NCI-H2171 (cell line): ENCODE results near the gene AFAP1L2.
"Not testable (repeated sequence)": the region's sequence is repeated elsewhere in the genome, so short reads cannot be mapped to it uniquely, and the experiment has no call there.

Source experiments
- DNase-seq: peaks from one replicate; lab custom pipeline; 2025; lab: John Stamatoyannopoulos, UW

AFAP1L2 gene

DNA sequence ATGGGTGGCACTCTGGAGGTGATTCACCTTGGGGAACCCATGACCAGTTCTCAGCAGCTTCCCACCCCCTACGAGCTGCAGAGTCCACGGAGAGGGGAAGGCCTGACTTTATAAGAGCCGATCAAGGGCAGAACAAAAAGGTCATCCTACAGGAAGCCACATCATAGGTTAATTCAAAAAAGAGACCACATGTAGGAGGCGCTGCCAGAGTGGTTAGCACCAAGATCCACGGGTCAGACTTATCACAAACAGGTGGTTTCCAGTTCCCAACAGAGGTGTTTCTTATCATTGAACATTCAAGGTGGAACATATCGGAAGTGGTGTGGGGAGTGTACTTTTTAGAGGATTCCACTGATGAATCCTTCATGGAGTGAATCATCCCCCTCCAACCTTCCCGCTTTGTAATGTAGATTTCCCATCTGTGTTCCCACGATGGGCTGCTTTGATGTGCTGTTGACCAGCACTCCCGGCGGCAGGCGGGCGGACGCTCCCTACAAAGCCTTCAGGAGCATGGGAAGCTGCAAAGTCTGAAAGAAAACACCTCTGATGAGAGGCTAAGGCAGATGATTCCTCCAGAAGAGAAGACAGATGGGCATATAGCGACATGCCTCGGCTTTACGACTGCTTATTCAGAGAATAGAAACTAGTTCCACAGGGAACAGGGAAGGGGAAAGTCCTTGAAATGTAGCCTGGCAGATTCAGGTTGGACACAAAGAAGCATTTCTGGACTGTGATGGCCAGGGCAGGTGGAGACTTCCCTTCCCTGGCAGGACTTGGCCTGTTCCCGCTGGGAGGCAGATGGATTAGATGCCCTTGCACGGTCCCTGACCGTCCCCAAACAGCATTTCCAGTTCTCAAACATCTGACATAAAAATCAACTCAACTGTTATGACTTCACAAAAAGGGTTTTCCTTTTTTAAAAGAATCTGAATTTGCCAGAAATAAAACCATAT is 66.5 kb downstream of the AFAP1L2 start:
- no peak for DNase-seq

DNA sequence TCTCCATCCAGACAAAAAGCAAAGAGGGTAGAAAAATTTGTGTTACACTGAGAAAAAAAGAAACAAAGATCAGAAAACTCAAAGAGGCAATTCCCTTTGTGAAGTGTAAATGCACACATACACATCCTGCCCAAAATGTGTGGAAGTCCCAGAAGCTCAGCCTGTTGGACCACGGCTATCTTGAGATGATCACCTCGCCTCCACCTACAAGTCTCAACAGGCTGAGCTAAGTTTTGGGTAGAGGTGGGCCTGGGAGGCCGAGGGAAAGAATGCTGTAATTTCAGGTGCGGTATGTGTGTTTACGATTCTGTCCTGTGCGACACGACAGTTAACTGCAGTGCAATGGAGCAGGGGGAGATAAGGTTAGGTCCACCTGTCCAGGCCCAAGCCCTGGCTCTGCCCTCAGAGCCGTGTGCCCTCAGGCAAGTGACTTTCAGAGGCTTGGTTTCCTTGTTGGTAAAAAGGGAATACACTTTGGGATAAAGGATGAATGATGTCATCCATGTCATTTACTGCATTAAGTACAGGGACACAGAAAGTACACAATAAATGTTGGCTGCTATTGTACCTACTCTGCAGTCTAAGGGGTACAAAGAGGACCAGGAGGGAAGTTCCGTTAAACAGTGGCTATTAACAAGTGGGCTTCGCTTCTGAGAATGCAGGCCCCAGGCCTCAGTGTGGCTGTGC is 67.3 kb downstream of the AFAP1L2 start:
- no peak for DNase-seq

DNA sequence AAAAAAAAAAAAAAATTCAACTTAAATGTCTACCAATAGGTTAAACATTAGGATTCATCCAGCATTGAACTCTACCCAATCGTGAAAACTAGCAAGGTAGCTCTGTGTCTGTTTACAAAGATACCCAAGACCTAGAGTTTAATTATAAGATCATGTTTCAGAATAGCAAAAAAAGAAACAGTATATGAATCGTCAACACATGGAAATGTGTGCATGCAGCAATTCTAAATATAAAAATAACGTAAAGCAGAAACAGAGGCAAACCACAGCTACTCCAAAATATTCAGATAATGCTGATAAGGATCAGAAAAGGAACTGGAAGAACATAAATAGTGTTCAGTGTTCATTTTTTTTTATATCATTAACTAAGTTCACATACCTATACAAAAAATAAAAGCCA is 68.7 kb downstream of the AFAP1L2 start:
- DNase-seq: no peak

DNA sequence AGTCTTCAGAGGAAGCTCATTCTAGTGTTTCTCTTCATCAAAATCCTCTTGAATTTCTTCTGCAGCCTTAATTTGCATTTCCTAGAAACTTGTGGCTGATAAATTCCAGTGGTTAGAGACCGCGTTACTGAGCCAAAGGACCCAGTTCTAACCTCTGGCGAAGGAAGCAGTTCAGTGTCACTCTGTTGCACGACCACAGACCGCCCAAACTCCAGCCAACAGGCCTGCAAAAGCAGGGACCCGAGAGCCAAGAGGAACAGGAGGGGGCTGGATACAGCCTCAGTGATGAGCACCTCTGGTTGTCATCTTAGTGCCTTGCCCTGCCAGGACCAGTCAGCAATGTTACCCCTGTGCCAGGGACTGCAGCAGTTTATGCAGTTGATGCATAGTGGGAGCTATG is 70.0 kb downstream of the AFAP1L2 start:
- no peak for DNase-seq

DNA sequence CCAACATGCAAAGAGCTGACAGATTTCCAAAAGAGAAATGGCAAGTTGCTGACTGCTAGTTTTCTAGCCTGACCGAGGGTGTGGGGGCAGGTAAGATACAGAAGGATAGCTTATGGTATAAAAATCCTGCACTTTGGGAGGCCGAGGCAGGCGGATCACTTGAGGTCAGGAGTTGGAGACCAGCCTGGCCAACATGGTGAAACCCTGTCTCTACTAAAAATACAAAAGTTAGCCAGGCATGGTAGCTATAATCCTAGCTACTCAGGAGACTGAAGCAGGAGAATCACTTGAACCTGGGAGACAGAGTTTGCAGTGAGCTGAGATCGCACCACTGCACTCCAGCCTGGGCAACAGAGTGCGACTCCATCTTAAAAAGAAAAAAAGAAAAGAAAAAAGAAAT is 70.9 kb downstream of the AFAP1L2 start:
- not testable (repeated sequence) for DNase-seq

DNA sequence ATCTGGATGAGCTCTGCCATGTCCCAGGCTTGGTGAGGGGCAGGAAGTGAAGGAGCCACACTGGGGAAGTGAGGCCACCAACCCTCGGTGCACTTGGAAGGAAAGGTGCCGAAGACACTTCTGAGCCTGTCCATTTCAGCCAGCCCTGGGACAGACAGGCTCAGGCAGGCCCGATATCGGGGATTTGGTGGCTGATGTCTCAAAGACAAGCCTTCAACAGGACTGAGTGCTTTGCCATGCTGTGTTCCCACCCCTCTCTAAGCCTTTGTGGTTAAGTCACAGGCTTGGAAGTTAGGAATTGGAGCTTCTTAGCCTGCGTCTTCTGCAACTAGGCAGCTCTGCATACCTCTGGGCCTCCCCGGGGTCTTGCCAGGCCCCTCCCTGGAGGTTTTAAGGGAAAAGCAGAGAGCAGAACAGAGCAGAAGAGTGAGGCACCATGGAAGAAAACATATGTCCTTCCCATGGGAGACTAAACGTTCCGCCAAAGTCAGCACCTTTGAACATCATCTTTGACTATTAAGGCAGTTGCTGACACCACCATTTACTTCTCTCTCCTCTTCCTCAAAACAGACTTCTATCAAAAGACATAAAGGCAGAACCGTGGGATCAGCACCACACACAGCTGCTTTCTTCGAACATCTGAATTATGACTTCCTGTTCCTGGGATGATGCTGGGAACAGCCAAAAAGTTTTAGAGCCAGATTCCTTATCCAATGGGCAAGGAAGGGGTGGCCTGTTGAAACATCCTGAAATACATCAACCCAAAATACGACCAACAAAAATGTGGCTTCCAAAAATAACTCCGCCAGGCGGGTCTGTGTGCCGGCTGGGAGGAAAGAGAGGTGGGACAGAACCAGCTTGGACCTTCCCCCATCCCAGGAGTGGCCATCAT is 71.8 kb downstream of the AFAP1L2 start:
- DNase-seq: no peak

DNA sequence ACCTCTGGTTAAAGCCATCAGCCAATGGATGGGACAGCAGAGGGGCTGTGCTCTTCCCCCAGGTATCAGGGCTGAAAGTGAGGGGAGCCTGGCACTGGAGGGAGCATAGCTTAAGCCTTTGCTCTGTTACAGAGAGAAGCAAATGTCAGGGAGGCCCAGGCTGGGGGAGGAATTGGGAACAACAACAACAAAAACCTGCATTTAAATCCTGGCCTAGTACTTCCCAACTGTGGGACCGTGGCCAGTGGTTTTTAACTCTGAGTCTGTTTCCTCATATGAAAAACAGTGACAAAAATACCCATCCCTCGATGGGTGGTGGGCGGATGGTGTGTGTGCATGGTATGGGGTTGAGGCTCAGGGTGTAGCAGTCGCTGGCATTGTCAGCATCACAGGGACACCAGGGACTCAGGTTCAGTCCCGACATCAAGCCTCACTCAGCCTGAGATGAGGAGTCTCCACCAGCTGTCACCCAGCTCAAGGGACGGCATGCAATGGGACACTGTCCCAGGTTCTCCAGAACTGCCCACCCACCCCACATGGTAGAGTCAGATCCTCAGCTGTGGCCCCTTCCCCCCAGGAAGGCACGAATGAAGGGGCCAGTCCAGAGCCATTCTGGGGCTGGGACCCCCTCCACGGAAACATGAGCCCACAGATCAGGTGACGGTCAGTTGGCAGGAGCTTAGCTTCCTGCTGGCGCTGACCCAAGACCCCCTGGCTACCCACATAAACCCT is 74.5 kb downstream of the AFAP1L2 start:
- DNase-seq: no peak

DNA sequence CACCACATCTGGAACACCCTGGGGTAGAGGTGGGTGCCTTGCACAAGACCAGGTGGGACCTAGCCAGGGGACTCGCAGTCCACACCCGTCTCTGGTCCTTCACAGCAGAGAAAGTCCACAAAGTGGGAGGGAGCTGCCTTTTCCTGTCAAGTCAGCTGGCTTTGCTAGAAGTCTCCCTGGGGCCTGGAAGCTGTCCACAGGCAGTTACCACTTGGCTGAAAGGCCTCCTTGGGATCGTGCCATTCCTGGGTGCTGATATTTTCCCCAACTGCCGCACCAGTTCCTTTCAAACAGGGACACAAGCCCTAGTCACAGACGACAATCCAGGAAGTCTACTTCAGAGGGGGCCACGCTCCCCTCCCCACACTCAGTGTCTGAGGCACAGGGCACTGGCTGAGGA is 75.4 kb downstream of the AFAP1L2 start:
- DNase-seq: no peak

DNA sequence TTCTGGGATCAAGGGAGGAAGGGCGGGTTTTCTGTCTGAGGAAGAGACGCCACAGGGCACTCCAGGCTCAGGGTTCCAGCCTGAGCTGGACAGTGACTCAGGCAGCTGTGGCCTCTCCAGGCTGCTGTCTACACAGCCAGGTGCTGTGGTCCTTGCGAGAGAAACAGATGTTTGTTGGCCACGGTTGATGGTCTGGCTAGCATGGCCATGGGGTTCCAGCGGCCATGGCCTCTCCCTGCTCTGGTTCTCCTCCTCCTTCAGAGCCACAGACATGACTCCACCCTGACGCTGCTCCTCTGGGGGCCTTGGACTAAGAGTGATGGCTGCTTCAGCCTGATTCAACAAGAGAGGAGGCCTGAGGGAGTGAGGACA is 75.9 kb downstream of the AFAP1L2 start:
- no peak for DNase-seq

DNA sequence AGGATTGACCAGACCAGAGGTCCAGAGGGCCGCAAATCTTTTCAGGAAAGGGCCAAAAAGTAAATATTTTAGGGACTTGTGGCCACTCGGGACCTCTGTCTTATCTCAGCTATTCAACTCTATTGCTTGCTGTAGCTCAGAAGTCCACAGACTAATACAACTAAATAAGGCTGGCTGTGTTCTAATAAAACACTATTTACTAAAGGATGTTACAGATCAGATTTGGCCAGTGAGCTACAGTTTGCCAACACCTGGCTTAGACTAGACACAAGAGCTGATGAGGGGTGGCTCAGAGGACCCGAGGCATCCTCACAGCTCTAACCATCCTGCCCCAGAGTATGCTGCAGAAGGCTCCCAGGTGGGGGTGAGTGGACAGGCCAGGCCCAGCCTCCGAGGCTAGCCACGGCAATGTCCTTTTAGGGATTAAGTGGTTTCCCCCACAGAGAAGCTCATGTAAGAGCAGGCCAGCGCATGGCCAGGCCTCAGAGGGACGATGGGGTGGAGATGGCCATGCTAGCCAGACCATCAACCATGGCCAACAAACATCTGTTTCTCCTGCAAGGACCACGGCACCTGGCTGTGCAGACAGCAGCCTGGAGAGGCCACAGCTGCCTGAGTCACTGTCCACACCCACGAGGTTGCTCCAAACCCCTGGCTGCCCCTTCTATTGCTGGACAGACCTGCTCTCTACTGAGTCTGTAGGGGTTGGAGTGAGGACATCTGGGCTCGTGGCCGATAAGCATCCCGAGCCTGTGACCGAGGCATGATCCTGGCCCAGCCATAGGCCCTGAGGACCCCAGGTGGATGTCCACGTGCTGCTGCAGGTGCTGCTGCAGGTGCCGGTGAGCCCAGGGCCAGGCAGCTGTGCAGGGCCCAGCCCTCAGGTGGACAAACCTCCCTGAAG is 76.5 kb downstream of the AFAP1L2 start:
- DNase-seq: no peak

DNA sequence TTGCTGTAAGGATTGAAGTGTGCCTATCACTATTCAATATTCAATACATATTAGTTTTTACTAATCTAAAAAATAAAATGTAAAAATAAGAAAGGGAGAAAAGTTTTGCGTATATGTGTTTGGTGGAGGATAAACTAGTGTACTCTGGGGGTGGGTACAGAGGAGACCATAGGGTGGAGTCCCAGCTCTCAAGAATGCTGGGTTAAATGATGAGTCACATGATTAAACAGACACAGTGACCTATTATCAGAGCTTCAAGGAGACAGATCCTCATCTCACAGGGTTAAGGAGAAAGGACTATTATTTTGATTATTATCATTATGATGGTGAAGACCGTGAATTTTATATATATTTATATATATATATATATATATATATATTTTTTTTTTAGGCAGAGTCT is 77.5 kb downstream of the AFAP1L2 start:
- no peak for DNase-seq

DNA sequence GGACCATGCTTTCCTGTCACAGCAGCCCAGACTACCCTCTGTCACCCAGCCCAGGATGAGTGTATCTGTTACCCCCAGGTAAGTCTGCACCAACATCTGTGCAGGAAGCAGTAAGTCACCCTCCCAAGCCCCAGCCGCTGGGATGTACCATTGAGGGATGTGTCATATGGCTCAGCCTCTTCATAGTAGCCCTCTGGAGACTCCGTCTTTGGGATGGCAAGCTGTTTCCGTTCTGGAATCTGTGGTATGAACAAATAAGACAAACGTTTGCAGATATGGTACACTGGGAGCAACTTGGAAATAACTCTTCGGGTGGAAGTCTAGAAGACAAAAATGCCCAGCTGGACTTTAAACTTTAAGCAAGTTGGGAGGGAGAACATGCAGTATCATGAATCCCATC is 81.3 kb downstream of the AFAP1L2 start:
- DNase-seq: no peak

DNA sequence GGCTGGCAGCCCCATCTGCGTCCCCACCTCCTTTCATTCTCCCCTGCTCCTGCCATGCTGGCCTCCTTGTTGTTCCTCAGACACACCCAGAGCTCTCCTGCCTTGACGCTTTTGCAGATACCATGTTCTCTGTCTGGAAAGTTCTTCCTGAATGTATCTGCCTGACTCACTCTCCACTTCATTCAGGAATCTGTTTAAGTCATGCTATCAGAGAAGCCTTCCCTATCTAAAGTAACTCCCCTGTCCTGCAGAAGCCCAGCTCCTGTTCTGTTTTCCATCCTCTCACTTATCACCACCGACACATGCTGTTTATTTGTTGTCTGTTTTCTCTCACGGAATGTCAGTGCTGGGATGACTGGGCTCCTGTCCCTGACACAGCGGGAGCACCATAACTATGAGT is 82.0 kb downstream of the AFAP1L2 start:
- no peak for DNase-seq

DNA sequence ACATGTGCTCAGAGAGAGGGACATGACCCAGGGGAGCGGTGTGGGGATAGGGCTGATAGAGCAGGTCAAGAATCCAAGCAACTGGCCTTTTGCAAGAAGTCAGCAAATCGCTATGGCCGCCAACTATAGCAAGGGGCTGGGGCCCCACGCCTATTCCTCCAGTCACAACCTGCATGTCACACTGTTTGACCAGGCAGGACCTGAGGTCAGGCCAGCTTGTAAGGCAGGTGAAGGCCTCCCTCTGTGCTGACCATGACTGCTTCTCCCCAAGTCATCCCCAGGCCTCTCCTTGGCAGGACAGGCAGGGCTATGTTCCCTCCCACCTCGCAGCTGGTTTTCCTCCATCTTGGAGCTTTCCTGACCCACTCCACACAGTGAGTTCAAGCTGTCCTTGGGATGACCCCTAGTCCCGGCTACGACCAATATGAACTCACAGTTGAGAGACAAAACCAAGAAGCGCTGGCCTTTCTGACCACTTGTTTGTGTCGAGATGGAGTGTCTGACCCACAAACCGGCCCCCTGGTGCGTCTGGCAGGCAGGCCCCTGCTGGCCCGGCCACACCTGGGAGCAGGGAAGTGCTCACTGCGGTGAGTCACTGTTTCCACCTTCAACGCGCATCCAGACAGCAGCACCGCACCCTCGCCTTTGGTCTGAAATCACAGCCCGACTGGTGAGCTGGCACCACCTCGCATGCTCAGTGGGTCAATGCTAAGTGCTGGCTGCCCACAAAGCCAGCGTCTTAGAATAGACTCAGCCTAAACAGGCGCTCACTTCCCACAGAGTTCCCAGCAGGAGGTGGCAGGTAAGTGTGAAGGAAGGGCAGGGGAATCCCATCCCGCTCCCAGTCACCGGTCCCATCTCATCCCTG is 83.8 kb downstream of the AFAP1L2 start:
- DNase-seq: no peak

DNA sequence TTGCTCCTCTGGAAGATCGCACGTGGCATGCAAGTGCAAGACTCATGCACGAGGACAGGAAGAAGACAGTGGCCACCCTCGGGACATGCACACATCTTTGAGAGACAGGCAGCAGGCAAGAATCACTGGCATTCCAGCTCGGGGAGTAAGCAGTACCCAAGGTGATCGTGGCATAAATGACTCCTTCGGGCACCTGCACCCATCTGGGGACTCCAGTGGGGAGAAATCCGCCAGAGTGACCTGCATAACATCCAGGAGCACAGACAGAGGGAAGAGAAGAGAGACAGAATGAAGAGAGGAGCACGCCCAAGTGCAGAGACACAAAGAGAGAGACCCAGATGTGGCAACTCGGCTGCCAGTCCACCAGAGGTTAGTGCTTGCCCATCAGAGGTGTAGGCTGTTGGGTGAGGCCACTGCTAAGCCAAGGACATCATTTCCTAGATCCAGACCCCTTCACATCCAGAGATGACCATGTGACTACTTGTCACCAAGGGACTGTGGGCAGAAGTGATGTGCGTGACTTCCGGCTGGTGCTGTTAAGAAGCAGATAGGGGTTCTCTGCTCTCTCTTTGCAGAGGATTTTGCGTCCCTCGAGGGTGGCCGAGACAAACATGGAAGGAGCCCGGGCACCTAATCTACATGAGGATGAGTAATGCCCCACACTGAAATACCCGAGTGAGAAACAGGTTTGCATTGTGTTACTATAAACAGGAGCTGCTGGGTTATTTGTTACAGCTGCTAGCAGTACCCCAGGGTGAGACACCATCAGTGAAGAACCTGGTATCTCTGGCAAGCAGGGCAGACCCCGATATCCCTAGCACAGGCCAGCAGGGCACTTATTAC is 84.7 kb downstream of the AFAP1L2 start:
- no peak for DNase-seq

DNA sequence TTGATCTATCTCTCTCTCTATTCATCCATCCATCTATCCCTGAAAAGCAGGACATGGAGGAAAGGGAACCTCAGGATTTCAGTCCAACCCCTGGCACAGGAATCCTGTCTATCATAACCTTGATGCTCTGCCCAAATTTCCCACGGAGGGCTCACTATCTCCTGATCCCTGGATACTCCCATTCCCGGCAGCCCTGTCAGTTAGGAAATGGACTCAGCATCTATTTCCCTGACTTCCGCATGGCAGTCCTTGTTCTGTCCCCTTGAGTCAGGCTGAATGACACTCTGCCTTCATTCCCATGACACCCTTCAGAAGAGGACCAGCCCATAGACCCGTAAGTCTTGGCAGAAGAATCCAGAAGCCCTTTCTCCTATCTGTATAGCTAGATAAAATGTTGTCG is 87.6 kb downstream of the AFAP1L2 start:
- DNase-seq: no peak

DNA sequence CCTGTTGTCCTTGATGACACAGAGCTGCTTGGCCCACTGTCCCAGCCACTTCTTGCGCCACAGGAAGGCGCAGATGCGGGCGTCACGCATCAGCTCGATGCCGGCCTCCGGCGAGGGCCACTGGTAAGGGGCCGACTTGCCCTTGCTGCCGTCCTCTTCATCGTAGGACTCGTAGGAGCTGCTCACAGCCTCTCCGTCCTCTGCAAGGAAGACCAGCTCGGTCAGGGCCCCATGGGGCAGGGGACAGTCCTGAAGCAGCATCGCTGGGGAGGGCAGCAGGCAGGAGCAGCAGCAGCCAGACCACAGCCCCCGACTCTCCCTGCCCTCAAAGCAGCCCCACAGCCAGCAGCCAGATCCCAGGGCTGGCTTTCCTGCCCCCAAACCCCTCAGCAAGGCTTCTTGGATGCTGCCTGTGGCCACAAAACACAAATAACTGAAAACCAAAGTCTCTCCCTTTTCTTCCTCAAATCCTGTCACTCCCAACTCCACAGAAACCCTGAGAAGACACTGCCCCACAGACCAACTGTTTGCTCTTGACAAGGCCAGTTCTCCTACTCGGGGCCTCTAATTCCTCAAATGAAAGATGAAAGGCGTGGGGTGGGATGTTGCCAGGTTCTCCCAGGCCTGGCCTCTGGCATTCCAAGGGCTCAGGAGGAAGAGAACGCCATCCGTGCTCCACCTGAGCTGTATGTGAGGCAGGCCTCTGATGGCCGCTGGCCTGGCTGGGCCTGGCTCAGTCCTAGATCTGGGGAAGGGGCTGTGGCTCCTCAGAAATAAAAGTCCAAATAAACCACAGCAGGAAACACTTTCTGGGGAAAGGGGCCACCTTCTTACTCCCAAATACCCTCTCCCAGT is 88.5 kb downstream of the AFAP1L2 start:
- DNase-seq: no peak

DNA sequence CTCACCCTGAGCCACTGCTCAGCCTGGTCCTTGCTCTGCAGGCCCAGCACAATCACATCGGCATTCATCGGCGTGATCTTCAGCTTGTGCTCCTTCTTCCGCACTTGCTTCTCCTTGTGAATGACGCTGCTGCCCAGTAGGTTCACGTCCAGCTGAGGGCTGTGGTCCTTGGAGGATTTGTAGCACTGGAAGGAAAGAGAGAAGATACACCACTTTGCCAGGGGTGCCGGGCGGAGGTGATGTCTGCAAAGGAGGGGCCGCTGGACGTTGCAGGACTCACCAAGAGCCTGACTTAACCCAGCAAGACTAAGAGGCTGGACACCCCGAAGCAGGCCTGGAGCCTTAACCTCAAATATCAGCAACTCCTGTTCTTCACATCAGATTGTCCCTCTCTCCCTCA is 90.4 kb downstream of the AFAP1L2 start:
- no peak for DNase-seq
